GM19238 (cell line): ENCODE results near the gene ESPL1.

Experiments used
- DNase-seq: peaks from one replicate; pipeline ENCODE4 v3.0.0; 2011; ENCODE audit warnings: low spot score; ENCODE audit not compliant: insufficient read length

Gene ESPL1

DNA sequence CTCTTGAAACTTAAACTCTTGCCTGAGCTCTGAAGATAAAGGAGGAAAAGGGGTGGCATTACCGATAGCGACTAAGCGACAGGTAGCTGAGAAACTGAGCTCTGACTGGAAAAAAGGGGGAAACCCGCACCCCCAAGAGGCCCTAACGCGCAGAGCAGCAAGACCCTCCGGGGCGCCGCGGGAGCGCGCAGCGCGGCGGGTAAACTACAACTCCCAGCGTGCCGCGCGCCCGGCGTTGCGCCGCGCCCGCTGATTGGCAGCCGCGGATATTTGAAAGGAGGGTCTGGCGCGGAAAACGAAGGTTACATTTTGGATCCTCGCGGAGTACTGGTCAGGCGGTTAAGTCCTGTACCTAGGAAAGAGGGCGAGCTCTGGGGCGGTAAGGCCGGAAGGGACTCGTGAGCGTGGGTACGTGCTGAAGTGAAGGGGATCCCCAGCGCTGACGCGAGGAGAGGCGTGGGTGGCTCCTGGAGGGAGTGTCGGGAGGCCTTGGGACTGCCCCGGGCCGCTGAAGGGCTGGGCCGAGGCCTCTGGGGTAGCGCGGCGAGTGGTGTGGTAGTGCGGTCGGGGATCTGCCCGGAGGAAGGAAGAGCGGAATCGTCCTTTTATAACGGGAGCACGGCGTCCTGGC, at the start of gene ESPL1:
Gene ESPL1, plus strand, starts transcription at position 301 of the 631 bp plus-strand sequence. CDS start 468 bp downstream, outside the sequence.
- DNase-seq = peak; percentile 85

DNA sequence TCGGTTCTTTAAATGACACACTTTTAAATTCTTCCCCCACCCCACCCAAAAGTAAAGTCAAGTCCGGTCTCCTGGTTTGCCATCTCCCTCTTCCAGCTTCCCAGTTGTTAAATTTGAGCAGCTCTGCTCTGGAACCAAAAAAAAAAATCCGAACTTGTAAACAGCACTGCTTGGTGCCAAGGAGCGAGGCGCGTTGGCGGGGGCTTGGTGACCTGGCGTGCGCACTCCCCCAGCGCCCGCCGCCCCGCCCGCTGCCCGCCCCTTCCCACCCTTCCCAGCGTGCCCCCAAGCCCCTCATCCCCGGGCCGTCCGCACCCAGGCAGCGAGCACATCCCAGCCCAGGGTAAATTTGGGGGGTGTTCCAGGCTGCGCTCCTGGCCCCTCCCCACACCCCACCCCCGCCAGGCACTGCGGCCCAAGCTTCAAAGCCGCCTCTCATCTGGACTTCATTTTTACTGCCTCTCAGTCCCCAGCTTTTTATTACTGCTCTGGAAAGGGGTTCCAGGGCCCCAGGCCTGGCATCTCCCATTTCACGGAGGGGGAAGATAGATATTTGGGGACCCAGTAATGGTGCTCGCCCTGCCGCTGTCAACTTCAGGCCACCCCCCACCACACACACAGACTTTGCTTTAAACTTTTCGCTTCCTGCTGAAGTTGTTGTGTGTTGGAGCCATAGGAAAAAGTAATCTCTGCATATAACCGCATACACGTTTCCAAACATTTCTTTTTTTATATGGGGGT, 49.4 kb upstream of the ESPL1 start:
- no peak for DNase-seq

DNA sequence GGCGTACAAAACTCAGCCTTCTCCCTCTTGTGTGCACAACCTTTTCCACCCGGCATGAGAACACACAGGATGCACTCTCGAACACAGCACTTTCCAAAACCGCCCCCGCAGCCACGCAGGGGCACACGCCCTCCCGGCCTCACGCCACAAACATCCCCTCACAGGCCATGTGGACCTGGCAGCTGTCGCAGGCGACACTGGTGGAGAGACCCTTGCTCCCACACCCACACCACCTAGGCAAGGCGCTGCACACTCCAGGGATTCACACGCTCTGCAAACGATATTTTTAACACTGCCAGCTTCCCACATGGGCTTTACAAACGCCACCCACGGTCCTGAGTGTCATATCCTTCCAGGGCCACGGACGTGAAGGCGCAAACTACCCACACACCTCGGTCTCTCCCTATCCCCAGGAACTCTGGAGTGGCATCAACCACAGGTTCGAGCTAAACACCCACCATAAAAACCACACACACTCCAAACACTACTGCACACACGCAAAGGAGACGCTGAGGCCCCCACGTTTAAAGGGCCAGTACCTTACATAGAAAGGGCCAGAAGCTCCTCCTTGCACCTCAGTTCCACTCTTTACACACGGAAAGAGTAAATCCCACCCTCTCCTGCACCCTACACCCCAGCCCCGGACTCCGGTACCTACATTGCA, 48.7 kb upstream of the ESPL1 start:
- DNase-seq = peak; percentile 53

DNA sequence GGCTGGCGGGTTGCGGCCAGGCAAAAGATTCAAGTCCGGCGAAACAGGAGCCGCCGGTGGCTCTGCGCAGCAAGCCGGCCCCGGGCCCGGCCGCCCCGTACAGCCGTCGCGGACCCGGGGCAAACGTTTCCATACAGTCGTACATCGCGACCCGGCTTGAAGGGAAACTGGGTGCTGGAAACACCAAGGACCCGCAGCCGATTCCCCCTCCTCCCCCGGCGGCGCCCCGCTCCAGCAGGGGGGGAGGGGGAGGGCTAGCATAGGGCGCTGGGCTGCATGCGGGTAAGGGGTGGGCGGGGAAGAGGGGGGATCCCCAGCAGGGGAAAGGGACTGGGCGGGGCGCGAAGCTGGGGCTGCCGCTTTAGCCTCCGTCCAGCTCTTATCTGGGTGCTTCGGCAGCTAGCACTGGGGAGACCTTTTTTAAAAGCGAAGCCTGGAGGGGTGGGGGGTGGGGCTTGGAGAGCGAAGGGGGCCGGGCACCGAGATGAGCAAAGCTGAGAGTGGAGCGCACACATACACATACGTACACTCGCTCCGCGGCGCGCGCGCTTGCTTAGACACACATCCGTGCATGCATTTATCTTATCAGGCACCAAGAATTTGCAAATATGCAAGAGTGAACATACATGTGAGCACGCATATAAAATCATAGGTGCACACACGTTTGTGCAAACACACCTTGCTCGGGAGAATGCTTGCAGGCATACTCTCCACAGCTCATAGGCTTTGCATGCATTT, 48.0 kb upstream of the ESPL1 start:
- DNase-seq = peak; percentile 77

DNA sequence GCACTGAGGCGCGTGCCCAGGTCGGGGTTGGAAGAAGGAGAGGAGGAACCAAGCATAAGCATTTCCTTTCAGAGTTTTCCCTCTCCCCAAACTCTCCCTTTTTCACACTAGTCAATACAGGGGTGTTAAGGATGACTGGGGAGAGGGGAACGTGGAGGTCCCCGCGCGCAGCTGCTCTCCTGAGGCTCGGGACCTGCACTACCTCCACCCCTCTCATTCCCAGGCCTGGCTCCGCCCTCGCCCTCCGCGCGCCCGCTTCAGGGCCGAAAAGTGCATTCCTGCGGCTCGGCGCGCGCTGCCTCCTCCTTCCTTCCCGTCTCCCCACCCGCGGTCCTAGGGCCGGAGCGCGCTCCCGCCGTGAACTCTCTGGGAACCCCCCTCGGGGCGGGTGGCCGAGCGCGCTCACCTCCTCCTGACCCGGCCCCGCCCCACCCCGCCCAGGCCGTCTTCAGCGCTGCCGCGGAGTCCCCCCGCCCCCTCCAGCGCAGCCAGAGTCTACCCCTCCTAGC, 47.4 kb upstream of the ESPL1 start:
- DNase-seq = peak; percentile 93

DNA sequence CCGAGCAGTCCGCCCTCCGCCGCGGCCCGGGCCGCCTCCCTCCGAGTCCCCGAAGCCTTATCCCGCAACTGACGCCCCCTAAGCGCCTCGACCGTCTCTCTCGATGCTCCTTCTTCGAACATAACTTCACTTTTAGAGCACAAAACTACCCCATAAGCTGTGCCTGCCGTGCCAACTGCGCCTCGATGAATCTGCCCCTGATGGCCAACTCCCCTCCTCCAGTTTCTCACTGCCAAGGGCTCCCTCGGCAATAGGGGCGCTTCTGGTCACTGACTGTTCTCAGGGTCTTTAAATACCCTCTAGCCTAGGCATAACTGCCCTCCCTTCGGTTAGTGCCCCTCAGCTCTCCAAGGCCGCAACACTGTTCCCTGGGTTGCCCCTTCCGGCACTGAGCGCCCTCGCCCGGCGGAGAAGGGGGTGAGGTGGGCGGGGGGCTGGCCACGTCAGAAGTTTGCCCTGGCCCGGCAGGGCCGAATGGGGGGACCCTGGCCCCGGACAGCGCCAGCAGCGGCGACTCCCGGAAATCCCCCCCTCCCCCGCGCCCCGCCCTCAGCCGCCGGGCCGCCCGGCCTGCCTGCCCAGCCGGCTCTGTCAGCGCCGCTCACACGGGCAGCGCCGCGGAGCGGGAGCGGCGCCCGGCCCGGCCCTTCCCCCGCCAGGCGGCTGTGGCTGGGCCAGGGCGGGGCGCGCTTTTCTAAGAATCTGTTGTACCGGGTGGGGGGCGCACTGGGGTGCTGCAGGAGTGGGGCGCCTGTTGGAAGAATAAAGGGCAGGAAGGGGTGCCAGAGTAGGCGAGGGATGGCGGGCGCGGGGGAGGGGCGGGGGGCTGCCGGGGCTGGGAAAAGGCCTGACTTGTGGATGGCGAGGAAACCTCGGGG, 46.7 kb upstream of the ESPL1 start:
- DNase-seq = peak; percentile 64

DNA sequence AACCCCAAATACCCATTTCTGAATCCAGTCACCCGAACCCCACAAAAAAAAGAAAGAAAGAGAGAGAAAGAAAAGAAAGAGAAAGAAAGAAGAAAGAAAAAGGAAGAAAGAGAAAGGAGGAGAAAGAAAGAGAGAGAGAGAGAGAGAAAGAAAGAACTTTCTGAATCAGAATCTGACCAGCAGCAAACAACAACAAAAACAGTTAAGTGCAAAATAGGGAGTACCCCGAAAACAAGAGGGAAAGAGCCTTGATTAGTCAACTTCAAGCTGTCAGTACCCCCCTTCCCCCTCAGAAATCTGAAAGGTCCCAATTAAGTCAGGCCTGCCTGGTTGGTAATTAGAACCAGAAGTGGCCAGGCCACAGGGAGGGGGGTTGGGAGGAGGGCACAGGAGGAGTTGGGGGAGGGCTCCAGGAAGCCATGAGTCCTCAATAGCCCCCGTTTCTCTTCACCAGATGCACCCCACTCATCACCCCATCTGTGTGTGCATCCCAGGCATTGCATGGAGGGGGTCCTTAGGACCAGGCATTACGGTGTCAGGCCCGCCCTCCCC, 45.9 kb upstream of the ESPL1 start:
- DNase-seq = no peak

DNA sequence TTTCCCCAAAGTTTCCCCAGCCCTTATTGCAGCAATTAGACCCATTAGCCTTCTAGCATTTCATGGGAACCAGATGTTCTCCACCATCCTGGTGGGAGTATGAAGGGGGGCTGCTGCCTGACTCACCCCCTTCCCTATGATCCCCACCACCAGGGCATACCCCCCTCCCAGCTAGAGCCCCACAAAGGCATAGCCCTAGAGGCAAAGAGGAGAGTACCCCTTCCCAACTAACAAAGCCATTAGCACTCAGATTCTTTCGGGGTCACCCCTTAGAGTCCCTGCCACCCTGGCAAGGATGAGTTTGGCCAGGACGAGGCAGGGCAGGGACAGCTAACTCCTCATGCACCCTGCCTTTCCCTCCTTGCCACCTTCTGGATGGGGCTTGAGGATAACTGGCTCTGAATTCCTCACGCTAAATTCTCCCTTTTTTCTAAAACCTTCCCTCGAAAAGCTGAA, 45.3 kb upstream of the ESPL1 start:
- DNase-seq = no peak

DNA sequence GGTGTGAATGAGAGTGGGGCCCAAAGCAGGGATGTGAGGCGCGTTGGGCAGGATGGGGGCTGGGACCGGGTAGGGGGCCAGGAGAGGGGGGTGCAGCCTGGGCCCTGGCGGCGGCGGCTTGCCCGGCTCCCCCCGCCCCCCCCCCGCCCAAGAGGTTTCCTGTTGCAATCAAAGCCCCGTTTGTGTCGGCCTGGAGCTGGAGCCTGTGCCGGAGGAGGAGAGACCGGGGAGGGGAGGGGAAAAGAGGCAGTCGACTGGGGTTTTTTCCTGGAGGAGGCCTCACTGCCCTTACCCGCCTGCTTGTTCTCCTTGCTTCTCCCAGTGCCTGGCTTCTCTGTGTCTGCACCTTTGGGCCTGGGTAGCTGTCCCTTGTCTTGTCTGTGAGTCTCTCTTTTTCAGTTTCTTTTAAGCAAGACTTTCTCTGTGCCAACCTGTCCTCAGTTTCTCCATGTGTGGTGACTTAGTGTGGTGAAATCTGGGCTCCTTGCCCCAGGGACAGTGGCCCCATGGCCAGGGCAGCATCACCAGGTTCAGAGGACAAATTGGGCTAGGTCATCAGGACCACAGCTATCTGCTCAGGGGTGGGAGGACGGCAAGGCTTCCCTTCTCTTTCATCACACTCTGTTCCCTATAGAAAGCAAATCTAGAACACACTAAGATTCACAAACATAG, 44.6 kb upstream of the ESPL1 start:
- no peak for DNase-seq

DNA sequence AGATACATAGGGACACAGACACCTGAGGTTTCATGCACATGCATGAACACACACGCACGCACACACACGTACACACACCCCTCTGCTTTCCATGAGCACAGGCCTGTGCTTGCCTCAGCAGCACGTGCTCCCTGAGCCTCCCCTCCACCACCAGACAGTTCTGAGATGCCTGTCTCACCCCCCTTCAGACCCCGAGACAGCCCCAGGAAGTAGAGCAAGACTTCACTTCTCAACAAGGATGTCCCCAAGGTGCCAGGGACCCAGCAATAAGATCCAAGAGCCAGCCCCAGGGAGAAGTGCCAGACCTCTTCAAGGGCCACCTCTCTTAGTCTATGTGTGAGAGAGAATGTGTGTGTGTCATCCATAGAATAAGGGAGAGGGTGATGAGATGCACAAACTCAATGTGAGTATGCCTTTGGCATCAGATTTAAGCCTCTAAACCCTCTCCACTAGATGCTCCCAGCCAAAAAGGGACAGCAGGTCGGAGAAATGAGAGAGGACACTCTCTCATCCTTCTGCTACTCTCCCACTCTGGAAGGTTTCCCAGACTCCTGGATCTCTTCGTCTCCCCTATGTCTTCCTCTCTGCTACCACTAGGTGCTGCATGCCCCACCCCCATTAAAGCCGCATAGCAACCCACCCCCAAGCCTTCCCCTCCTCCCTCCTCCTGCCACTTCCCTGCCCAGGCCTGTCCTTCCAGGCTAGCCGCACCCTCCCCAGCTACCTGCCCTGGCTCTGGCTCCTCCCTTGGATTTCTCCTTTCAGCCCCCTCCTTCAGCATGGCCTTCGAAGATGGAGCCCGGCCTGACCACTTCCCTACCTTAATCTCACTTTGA, 43.8 kb upstream of the ESPL1 start:
- no peak for DNase-seq

DNA sequence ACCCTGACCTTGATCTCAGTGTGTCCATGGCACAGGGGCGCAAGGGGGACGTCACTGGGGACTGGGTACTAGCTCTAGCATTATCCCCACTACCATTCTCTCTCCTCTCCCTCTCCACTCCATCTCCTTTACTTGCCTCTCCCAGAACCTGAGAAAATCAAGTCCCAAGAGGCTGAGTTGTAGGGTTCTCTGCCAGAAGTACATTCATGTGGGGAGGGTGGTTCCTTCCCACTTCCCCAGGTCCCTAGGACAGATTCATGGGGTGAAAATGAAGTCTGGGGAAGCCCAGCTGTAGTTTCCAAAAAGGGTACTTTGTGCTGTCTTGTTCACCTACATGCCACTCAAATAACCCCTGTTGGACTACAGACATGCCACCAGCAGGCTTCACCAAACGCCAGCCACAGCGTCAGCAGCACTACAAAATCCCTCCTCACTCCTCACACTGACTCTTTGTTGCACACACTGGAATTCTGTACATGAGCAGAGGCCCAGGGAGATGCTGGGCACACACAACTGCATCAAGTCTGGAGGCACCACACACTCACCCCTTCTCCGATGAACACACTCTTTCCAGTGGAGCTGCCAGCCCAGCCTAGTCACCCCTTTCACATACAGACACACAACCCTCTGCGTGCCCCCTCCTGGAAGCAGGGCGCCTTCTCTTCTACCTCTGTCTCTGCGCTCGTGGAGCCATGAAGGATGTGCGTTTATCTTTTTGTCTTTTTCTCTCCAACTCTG, 43.0 kb upstream of the ESPL1 start:
- no peak for DNase-seq

DNA sequence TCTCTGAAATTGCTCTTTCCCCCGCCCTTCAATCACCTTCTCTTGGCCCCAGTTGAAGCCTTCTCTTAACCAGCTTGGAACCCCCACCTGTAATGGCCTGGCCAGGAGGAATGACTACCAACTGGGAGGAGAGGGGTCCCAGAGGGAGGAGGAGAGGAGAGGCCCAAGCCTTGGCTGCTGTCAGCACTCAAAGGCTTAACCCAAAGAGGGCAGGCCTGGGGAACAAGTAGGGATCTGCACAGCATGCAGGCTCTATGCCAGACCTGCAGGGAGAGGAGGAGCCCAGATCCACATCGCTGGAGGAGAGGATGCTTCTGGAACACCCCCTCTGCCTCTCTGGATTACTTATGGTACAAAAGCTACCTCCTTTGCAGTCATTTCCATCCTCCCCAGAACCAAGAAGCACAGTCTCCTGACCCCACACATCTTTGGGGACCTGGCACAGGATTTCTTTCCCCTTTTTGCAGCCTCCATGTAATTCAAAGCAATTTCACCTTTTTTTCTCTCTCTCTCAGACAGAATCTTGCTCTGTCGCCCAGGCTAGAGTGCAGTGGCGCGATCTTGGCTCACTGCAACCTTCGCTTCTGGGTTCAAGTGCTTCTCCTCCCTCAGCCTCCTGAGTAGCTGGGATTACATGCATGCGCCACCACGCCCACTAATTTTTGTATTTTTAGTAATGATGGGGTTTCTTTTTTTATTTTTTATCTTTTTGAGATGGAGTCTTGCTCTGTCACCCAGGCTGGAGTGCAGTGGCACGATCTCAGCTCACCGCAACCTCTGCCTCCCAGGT, 42.3 kb upstream of the ESPL1 start:
- DNase-seq = no peak

DNA sequence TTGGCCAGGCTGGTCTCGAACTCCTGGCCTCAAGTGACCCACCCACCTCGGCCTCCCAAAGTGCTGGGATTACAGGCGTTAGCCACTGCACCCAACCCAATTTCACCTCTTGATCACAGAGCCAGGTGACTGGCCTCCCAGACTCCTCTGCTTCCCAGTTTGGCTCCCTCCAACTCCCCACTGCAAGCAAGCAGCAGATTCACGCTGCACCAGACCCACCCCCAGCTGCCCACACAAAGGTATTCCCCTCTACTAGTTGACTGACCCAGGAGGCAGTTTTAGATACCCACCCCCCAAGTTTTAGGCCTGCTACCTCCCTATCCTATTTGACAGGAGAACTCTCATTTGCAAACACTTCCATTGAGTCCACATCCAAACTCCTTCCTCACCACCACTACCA, 41.3 kb upstream of the ESPL1 start:
- DNase-seq = no peak

DNA sequence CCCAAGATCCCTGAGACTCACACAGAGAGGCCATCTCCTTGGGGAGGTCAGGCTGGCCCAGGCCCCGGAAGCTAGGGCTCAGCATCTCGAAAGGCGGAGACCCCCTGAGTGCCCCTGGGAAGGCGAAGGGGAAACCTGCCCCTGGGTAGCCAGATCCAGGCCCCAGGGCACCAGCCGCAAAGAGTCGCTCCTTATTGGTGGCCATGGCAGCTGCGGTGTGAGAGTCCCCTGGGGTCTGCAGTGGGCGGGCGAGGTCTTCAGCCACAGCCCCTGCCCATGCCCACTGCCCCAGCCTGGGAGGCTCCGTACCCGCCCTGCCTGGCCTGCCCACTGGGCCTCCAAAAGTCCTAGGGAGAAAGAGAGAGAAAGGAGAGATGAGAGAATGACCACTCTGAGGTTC, 40.8 kb upstream of the ESPL1 start:
- no peak for DNase-seq

DNA sequence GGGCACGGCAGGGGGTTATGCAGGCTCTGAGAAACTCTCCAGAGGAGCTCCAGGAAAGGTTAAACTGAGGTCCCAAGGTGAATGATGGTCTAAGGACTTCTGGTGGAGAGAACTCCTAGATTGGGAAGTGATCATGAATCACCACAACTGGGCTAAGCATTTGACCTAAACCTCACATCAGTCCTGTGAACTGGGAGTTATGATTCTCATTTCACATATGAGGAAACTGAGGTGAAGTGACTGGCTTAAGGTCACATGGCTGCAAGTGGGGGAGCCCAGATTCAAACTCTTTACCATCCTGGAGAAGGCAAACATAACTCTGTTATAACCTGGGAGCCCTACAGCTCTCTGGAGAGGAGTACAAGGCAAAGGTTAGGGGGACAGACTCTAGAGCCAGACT, 40.3 kb upstream of the ESPL1 start:
- DNase-seq = no peak

DNA sequence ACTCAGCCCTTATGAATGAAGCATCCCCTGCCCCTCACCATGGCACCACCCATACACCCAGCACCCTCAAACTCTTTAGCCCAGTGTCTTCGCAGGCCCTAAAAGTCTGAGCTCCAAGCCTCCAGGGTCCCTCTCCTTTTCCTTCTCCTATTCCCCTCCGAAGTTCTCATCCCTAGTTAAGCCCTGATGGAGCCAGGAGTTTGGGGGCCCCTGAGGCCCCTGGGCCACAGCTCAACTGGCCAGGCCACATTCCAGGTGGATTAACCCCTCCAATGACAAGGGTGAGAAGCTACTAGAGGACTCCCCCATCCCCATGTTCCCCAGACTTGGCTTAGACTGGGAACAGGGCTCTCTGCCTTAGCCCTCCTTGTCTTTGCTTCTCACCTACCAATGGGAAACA, 38.6 kb upstream of the ESPL1 start:
- DNase-seq = no peak

DNA sequence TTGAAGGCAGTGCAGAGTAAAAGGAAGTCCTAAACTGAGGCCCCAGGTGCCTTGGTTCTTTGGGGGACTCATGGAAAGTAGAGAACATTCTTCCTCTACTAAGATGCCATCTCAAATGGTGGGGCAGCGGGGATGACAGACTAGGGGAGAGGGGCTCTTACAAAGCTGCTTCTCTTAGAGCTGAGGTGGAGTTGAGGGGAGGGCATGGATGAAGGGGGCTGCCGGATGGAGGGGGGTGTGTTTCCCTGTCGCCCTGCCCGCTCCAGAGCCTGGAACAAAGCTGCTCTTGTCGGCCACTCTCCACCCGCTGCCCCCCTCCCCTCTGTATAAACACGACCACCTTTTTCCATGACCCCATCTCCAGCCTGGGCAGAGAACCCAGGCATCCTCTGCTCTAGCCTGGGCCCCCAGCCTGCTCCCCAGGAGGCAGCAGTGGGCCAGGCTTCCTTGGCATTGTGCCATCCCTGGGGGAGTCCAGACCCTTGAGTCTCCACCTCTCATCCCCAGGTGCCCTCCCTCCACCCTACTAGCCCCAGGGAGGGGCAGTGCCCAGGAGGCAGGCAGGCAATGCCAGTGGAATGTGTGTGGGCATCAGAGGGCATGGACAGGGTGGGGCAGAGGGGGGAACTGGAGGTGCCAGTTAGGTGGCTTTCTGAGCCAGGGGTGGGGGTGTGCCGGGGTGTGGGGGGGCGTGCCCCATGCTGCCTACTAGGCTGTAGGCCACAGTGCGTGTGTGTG, 37.8 kb upstream of the ESPL1 start:
- no peak for DNase-seq
